IPS-NIHi7 (cell line): ENCODE measurements around the gene PAAF1.

Source experiments
- DNase-seq: peaks from one replicate; pipeline ENCODE4 v3.0.0; 2012; ENCODE audit warnings: mixed read lengths; ENCODE audit errors: extremely low spot score

PAAF1 gene

DNA sequence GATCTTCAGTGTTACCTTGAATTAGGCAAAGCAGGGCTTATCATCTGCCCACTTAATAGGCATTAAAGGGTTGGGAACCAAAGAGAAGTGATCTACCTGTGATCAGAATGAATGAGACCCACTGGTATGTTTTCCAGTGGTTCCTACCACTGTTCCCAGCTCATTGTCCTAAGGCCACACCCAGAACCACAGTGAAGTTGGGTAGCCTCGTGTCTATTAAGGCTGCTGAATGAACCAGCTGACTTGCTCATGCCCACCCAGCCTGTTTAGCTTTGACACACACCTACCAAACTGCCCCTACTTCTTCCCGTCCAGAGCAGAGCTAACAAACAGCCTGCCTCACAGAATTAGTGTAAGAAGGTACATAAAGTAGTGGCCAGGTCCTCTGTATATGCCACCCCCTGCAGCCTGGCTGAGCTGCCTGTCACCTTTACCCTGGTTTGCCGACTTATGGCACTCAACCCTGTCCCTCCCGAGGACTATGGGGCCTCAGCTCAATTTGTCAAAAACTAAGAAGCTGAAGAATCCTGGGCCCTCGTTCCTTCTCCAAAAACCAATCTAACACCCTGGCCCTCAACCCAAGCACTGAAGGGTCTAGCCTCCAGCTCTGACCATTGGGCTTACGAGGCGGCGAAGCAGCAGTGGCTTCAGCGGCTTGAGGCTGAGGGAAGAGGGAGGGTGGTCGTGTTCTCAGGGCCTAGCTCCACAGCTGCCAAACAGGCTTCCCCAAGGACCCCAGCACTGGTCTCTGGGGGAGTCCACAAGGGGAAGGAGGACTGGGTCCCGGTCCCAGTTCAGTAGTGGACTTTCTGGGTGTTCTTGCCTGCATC, 96.0 kb downstream of the PAAF1 start:
- DNase-seq = no peak

DNA sequence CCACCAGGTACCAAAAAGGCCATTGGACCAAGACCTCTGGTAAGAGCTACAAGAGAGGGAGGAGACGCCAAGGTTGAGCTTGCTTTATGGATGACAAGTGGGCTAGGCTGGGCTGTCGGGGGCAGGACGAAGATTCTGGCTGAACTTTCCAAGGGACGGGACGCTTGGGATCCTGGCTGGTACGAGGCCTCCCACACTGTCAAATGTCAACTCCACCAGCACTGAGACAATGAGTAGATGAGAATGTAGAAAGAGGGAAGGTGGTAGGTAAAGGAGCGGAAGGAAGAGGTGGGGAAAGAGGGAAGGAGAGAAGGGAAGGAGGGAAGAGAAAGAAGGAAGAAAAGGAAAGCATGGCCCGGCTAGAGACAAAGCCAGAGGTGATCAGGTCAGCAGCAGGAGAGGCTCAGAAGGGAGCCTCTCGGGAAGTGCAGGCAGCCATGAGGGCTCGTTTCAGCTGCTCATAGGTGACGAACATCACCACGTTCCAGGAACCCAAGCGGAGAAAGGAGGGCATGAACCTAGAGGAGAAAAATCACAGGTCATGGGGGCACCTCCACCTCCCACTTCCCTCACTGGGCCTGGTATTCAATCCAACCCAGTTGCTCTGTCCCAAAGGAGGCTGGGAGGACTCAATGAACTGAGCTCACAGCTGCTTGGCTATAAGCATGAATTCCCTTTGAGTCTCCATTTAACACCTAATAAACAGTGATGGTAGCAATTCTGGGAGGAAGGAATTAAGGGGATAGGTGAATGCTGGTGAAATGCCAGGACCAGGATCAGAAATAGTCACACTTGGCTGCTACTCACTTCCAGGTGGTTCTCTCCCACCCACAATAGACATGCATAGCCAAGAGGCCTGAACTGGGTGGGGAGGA, 98.0 kb downstream of the PAAF1 start:
- DNase-seq = no peak

DNA sequence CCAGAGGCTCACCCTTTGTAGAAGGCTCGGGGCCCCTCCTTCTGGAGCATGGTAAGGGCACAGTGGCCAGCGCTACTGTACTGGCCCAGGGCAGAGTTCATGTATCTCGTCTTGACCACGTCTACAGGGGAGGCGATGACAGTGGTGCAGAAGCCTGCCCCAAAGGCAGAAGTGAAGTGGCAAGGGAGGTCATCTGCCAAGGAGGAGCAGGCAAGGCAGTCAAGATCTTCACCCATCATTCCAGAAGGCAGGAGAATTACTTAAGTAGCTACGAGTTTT, 98.6 kb downstream of the PAAF1 start:
- DNase-seq = no peak

GRCh38 chr11:73976451-73977151, 99.8 kb downstream of the PAAF1 start:
- DNase-seq = no peak

GRCh38 chr11:73977856-73978519, 101.2 kb downstream of the PAAF1 start:
- DNase-seq = no peak

GRCh38 chr11:73978576-73979086, 101.8 kb downstream of the PAAF1 start:
- no peak for DNase-seq

DNA sequence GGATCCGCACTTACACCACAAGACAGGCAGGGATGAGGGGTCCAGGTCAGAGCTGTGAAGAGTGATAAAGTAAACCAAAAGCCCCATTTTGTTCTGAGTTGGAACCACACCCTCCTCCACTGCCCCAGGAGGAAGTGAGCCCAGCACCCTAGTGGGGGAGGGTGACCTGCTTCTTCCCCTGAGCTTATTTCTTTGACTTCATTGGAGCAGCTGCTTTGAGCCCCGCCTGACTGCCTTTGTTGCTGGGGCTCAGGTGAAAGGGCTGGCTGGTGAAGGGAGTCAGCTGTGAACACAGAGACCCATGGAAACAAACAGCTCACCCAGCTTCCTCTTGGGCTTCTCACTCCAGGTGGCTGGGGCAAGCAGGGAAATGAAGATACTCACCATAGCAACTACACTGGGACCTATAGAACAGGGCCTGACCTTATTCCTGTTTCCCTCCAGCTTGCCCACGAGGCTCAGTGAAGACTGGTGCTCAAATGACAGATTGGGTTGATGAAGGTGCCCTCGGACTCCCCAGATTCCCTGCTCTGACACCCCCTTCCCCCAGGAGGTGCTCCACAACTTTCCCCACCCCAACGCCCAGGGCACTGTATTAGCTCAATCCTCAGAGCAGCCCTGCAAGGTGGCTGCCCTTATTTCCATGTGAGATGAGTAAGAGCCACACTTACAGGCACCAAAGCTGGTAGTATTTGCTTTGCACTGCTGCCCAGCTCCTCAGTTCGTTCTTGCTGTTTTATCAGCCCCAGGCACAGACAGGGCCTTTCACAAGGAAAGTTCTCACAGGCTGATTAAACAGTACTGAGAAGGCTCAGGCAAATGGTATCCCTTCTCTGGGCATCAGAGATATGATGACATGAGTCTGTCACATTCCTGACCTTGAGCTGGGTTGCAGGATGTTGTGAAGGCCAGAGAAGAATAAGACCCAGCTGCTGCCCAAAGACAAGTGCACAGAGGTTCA, 103.5 kb downstream of the PAAF1 start:
- no peak for DNase-seq
